ENCODE data around the gene FOXO3. TPM values are rescaled to one million over a fixed set of nuclear protein-coding genes. Genes with fewer than 3 reads are reported as not detected.

FOXO3 gene
- total and polyA plus RNA-seq, 2 of the 8 experiments (the other 6 are each of a cell fraction or from before 2014, with no cell fraction given), result 13.1 to 19.3 TPM

GRCh38 chr6:108672641-108673040 is 111.9 kb downstream of the FOXO3 start:
- Histone ChIP-seq H2AK5ac (ENCODE audit: low read depth, low read length) (no peak overlapping the region), H3K27ac (ENCODE audit: low read depth, low read length) (no peak overlapping the region), H3K4ac (replicated peaks; ENCODE audit: insufficient read length, low read depth, low read length) (no peak overlapping the region), H3K14ac (ENCODE audit: insufficient read length) (no peak overlapping the region), H3K27me3 (replicated peaks in 1 of 4; ENCODE audit: control insufficient read depth in 3 of 4, extremely low read depth in 1 of 4, insufficient read depth in 3 of 4, low read length in 3 of 4) (no peaks in the 10 kb centered on the region), H2BK15ac (ENCODE audit: low read length) (no peak overlapping the region), H3K18ac (ENCODE audit: extremely low read depth, low read length) (no peak overlapping the region), H2BK12ac (ENCODE audit: low read depth, low read length) (no peak overlapping the region), H2BK20ac (ENCODE audit: low read length) (no peak overlapping the region), H4K91ac (replicated peaks; ENCODE audit: insufficient read length, low read length) (no peak overlapping the region), H2BK120ac (replicated peaks; ENCODE audit: low read depth, low read length) (no peak overlapping the region), H3K36me3 (ENCODE audit: control insufficient read depth in 2 of 4, insufficient read depth in 4 of 4, low read length in 3 of 4) (no peaks in the 10 kb centered on the region), H4K20me1 (replicated peaks in 1 of 2; ENCODE audit: control insufficient read depth in 1 of 2, insufficient read depth in 2 of 2, low read length in 2 of 2) (no peaks in the 10 kb centered on the region), H3K79me2 (ENCODE audit: control insufficient read depth in 1 of 2, insufficient read depth in 2 of 2, low read length in 2 of 2) (peaks cover 0 to 56% of the 10 kb centered on the region in 2 experiments; a peak in 2 of 4 replicates), H2AFZ (ENCODE audit: low read length) (no peak overlapping the region), H4K5ac (ENCODE audit: insufficient read length, low read depth, low read length) (no peak overlapping the region), H3K56ac (replicated peaks; ENCODE audit: insufficient read length, low read depth, low read length) (no peak overlapping the region), H3K79me1 (ENCODE audit: low read depth, low read length) (peaks cover 3% of the 10 kb centered on the region; the same call in 1 of the 2 replicates), H3K23ac (ENCODE audit: insufficient read length) (no peak overlapping the region), H2BK5ac (ENCODE audit: low read depth, low read length) (no peak overlapping the region), H4K8ac (ENCODE audit: extremely low read depth, insufficient read depth, low read length) (no peak overlapping the region), H3K4me2 (ENCODE audit: insufficient read depth in 1 of 2, low read depth in 2 of 2, low read length in 2 of 2) (no peak overlapping the region; a peak in 1 of 4 replicates), H3K9me3 (ENCODE audit: insufficient read depth in 2 of 2, low read depth in 1 of 2, low read length in 1 of 2) (no peaks in the 10 kb centered on the region), H3K4me1 (replicated peaks in 1 of 4; ENCODE audit: control insufficient read depth in 3 of 4, insufficient read depth in 4 of 4, low read length in 3 of 4) (peaks cover 8 to 23% (median 17%) of the 10 kb centered on the region in 4 experiments), H3K4me3 (ENCODE audit: extremely low read depth in 1 of 4, insufficient read depth in 2 of 4, low read depth in 3 of 4, low read length in 4 of 4) (no peak overlapping the region), H3K23me2 (ENCODE audit: low read depth, low read length) (no peaks in the 10 kb centered on the region), H3K9ac (replicated peaks in 1 of 4; ENCODE audit: extremely low read depth in 1 of 4, low read depth in 3 of 4, low read length in 3 of 4) (no peak overlapping the region)
- no peak for FAIRE-seq
- no peak for DNase-seq (ENCODE audit: low read depth in 1 of 2, low spot score in 2 of 2)
- WGBS, 2 experiments (ENCODE audit: extremely low coverage in 1 of 2, insufficient coverage in 1 of 2, insufficient read length in 1 of 2, insufficient replicate concordance in 2 of 2, low coverage in 1 of 2, low lambda C conversion rate in 2 of 2, missing lambda C conversion rate in 1 of 2), result 91% methylated on average over 3 of the region's 3 CpGs; no CpG with 5 or more reads in 1 of the 2 experiments
- CTCF ChIA-PET (ENCODE audit: partially characterized antibody), result no interaction called here
- POLR2A ChIA-PET (ENCODE audit: partially characterized antibody), result no interaction called here
- no peak for TF ChIP-seq POU5F1 (IDR thresholded peaks at IDR 0.05; ENCODE audit: low read depth, low read length)
- no peak for TF ChIP-seq SAP30 (IDR thresholded peaks at IDR 0.05; ENCODE audit: insufficient read depth, insufficient replicate concordance, low read length)
- no peak for TF ChIP-seq FOSL1 (IDR thresholded peaks at IDR 0.05; ENCODE audit: insufficient read depth, low read depth, low read length)
- TF ChIP-seq, protein P1, sequence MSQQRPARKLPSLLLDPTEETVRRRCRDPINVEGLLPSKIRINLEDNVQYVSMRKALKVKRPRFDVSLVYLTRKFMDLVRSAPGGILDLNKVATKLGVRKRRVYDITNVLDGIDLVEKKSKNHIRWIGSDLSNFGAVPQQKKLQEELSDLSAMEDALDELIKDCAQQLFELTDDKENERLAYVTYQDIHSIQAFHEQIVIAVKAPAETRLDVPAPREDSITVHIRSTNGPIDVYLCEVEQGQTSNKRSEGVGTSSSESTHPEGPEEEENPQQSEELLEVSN (IDR thresholded peaks at IDR 0.05), result no peak
- TF ChIP-seq CTBP2 (IDR thresholded peaks at IDR 0.05; ENCODE audit: borderline replicate concordance, insufficient read depth, insufficient read length, low read length), result no peak
- no peak for TF ChIP-seq GABPA (IDR thresholded peaks at IDR 0.05; ENCODE audit: borderline replicate concordance, insufficient read depth, low read length)
- no peak for TF ChIP-seq SUZ12 (IDR thresholded peaks at IDR 0.05; ENCODE audit: low read length)
- no peak for TF ChIP-seq TAF1 (IDR thresholded peaks at IDR 0.05; ENCODE audit: low read depth, low read length)
- no peak for TF ChIP-seq KDM5A (IDR thresholded peaks at IDR 0.05; ENCODE audit: low read length)
- TF ChIP-seq SIN3A (conservative IDR thresholded peaks at IDR 0.05 in 1 of 2, IDR thresholded peaks at IDR 0.05 in 1 of 2; ENCODE audit: low read depth in 1 of 2, low read length in 2 of 2), result no peak
- no peak for TF ChIP-seq CREB1 (IDR thresholded peaks at IDR 0.05)
- TF ChIP-seq JUN (IDR thresholded peaks at IDR 0.05; ENCODE audit: low read depth, low read length), result no peak
- TF ChIP-seq EZH2 (IDR thresholded peaks at IDR 0.05; ENCODE audit: low read depth, low read length, severe bottlenecking), result no peak
- TF ChIP-seq SP2 (IDR thresholded peaks at IDR 0.05; ENCODE audit: low read length), result no peak
